Activated CD4-positive, alpha-beta T cell treated with anti-CD3 and anti-CD28 coated beads, Interleukin-2, amount 50 U/mL, for 4 hours (primary cell): ENCODE results near the gene ISM2.

Experiments used
- DNase-seq, 2 experiments: peaks; one replicate each; pipeline ENCODE4 v3.0.0-alpha.2; 2020

Gene ISM2

DNA sequence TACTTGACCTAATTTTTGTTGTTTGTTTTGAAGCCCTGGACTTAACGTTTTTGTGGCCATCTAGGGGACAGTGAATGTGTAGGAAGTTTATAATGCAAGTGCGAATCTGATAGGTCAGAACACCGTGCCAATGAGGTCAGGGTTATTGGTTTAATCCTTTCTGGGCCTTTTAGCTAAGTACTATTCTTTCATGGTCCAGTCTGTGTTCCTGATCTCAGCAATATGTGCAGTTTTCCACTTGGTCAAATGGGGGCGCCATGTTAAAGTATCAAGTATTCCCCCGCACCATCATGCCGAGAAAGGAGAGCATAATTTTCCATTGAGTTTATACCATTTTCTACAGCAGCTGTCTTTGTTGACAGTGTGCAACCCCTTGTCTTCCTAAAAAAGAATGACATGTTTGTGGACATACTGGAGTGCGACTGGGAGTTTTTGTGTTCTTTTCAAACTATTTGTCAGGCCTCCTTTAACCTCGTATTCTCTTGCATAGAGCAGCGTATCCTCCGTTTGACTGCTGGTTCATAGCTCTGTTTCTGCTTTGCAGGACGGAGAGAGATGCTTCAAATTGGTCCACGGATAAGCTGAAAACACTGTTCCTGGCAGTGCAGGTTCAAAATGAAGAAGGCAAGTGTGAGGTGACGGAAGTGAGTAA lies 39.4 kb downstream of the ISM2 start:
- peak; percentile 48 to 55 for DNase-seq

DNA sequence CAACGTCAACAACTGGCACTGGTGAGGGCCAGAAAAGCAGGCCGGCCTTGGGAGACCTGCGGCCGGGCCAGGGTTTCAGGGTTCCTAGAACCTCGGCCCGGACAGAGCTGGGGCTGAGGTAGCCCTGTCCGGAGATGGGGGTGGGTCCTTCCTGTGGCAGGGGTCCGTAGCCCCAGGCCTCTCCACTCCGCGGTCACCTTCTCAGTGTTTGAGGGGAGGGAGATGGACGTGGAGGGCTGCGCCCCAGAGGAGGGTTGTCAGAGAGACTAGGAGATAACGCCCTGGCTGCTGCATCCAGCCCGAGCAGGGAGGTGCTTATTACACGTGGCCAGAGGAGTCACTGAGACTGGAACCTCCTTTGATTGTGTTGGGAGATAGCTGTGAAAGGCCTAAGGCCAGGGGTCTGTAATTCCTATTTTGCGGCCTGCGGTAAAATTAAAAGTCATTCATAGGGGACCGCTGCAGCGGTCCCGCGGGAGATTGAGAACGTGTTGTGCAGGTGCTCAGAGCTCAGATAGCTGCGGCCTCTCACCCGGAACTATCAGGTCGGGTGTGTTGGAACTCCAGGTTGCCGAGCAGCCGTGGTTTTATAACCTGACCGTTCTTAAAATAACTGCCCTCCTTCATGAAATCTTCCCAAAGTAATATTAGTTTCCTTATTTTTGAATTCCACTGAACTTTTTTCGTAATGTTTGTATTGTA lies 40.2 kb downstream of the ISM2 start:
- peak; percentile 8 to 11 for DNase-seq

DNA sequence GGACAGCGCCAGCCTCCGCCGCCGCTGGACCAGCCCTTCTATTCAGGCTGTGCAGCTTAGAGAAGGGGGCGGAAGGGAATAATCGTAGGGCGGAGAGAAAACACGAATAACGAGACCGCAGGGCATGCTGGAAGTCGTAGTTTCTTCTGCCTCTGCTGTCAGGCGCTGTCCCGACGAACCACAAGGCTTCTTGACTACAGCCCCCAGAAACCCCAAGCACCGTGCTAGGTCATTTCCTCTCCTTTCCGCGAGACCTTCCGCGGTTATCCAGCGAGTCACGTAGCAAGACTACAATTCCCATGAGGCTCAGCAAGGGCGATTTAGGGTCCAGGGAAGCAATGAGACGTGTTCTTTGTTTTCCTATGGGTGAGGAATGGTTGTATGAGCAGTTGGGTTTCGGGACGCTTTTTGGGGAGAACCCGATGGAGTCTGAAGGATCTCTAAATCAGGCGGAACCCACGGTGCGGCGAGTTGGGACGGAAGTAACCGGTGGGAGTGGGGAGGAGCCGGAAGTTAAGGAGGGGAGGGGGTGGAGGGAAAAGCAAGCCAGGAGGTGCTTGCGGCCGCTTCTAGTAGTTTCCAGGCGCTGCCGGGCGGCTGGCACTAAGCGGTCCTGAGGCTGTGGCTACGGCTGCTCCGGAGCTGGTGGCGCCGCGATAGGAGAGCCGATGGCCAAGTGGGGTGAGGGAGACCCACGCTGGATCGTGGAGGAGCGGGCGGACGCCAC lies 40.9 kb downstream of the ISM2 start, which contains the start of the genes AHSA1 and VIPAS39:
Gene AHSA1, plus strand, starts transcription at position 572 of the 727 bp plus-strand sequence. Its CDS starts 97 bp downstream, at position 669.
Gene VIPAS39, minus strand, starts transcription at position 80 of the 727 bp plus-strand sequence. CDS start 3,499 bp downstream, outside the sequence.
- DNase-seq, result peak; percentile 88 to 91

DNA sequence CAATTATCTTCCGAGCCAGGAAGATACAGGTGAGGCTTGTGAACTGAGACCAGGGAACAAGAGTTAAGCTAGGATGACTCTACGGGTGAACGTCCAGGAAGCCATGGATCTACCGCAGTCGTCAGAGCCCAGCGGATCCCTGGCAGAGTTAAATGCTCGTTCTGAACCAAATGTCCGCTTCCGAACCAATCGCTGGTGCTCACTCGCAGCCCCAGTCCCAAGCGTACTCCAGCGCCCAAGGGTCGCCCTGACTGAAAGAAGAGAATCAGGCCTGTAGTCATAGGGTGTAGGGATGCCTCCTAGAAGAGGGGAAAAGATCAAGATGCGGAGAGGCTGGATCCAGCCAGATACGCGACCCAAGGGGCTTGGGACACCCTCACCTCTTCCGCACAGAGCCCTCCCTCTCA lies 41.5 kb downstream of the ISM2 start:
- no peak for DNase-seq

DNA sequence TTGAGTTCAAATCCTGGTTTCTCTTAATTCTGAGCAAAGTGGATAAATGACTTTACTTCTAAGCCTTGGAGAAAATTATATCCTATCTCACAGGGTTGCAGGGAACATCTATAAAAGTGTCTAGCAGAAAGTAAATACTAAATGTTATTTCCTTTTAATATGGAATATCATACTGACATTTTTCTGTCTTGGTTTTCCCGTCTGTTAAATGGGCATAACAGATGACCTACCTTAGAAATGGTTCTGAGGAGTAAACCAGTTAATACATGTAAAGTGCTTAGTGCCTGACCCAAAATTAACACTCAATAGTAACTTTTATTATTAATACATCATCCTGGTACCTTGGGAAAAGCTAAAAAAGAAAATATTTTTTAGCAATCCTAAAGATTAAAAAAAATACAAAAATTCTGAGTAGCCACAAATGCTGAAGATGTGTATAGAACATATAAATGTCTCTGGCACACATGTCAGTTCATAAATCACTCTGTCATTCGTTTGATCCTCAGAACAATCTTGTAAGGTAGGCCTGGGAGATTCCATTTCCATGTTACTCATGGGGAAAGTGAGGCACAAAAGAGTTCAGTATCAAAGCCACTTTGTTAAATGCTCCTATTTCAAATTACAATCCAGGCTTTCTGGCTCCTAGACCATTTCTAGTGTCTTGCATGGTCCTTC lies 42.5 kb downstream of the ISM2 start:
- DNase-seq, result no peak

DNA sequence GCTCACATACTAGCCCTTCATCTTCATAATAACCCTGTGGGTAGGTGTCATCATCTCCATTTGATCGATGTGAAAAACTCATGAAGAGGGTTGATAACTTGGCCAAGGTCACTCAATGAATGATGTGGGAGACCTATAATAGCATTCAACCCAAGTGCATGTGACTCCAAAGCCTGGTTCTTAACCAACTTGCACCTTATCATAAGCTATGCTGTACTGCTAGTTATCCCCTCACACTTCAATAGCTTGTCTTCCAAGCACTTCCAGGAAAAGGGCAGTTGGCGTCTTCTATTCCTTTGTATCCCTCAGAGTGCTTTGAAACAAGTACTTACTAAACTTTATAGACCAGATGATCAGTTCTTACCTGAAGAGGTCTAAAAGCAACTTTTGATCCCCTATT lies 56.4 kb downstream of the ISM2 start:
- DNase-seq, result no peak

DNA sequence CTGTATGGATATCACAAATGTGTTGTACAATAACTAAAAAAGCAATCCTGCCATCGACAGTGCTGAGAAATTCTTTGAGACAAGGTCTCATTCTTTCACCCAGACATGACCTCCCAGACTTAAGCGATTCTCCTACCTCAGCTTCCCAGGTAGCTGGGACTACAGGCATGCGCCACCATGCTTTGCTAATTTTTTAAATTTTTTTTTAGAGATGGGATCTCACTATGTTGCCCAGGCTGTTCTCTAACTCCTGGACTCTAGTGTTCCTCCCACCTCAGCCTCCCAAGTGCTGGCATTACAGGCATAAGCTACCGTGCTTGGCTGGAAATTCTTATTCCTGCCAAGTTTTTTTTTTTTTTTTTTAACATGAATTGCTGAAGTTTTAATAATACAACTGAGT lies 58.8 kb downstream of the ISM2 start:
- DNase-seq, result no peak

DNA sequence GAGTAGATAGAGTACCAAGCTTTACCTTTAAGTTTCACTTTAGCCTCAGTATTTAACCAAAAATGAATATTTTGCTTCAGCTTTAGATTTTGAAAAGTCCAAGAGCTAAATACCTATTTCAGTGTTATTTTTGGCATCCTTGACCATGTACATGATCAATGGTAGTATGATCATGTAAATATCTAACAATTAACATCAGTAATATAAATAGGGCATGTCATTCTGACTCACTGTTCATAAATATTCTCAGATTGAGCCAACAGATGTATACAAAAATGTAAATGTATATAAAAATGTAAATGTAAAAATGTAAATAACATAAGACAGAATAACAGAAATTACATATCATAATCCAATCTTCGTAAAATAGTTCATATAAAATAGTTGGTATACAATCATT lies 60.0 kb downstream of the ISM2 start:
- DNase-seq, result no peak

DNA sequence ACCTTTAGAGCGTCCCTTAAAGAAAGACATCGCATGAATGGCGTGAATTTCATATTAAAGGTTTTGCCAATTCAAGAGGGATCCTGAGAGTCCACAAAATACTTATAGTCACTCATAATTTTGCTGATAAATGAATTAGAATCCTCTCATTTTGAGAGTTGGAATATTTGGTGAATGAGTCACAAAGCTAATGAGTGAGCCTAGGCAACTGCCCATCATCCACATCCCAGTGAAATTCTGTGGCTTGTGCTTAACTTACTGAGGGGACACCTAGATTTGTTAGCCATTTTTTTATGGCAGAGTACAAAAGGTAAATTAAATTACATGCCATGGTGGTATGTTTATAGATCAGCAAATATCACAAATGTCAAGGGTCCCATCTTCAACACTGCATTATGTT lies 62.6 kb downstream of the ISM2 start:
- DNase-seq, result no peak

DNA sequence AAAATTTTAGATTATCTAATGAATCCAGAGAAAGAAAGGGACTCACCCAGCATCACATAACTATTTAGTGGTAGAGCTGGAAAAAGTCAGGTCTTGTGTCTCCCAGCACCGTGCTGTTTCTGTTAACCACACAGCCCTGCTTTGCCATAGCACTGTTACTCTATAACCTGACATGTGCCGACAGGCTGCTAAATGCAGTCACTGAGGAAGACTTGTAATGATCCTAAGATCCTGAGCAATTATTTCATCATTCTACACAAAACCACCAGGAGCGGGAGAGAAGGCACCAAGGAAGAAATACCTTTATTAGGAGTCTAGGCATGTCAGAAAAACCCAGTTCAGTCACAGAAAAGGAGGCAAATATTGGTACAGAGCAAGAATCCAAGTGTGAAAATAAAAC lies 72.2 kb downstream of the ISM2 start:
- DNase-seq, result no peak

DNA sequence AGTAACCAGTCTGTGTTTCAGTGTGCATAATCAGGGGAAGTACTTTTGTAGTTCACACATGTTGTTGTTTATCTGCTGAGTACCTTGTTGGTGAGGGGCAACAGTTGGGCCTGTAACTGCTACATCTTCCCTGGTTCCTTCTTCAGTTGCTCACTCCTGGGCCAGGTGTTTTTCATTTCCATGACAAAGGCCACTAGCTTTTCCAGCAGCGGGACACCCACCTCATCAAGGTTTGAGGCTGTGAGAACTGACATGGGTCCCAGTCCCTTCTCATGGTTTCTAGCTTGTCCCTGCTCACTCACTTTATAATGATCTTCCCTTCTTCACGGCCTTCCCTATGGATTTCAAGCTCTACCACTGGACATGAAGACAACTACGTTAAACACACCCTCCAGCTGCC lies 73.8 kb downstream of the ISM2 start:
- no peak for DNase-seq
